ENCODE data around the gene CFAP65. TPM values are rescaled to one million over a fixed set of nuclear protein-coding genes. Genes with fewer than 3 reads are reported as not detected.

Gene CFAP65
- total RNA-seq, 4 donors from 2014 or later, result not detected

DNA sequence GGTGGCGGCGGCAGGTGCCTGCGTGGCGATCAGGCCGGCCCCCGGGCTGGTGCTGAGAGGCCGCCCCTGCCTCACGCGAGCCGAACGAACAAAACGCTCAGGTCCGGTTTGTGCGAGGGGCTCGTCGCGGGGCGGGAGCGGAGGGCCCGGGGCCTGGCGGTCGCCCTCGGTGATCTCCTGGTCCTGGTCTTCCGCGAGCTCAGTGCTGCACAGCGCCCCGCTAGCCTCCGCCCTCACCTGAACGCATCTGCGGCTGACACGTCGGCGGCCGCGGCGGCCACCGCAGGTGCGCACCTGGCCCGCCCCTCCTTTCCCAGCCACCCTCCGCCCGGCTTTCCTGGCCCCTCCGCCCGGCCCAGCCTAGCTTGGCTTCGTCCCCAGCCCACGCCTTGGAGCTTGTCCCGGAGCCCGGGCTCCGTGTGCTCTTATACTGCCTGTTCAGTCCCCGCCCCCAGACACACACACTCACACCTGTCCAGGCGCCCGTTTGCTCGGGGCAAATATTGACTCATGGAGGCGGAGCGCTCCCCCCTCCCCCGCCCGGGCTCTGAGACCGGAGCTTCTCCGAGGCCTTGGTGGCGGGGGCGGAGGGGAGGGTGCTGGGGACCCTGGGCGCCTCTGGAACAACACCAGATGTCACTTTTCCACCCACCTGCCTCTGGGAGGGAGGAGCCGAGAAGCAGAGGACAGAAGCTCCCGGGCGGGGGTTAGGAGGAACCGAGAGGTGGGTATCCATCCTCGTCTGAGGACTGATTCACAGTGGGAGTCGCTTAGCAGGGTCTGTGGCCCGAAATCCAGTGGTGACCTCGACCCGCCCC is 39.5 kb downstream of the CFAP65 start:
- ATAC-seq, result no peak
- no peak for TF ChIP-seq POLR2A (IDR thresholded peaks at IDR 0.05)
- TF ChIP-seq EP300 (IDR thresholded peaks at IDR 0.05), result no peak
- TF ChIP-seq, protein P1, sequence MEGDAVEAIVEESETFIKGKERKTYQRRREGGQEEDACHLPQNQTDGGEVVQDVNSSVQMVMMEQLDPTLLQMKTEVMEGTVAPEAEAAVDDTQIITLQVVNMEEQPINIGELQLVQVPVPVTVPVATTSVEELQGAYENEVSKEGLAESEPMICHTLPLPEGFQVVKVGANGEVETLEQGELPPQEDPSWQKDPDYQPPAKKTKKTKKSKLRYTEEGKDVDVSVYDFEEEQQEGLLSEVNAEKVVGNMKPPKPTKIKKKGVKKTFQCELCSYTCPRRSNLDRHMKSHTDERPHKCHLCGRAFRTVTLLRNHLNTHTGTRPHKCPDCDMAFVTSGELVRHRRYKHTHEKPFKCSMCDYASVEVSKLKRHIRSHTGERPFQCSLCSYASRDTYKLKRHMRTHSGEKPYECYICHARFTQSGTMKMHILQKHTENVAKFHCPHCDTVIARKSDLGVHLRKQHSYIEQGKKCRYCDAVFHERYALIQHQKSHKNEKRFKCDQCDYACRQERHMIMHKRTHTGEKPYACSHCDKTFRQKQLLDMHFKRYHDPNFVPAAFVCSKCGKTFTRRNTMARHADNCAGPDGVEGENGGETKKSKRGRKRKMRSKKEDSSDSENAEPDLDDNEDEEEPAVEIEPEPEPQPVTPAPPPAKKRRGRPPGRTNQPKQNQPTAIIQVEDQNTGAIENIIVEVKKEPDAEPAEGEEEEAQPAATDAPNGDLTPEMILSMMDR (IDR thresholded peaks at IDR 0.05), result no peak
- no peak for TF ChIP-seq POLR2AphosphoS5 (IDR thresholded peaks at IDR 0.05)
- Histone ChIP-seq H3K36me3 (no peaks in the 10 kb centered on the region), H3K27ac (no peak overlapping the region), H3K9me3 (no peaks in the 10 kb centered on the region), H3K27me3 (peaks cover 98% of the 10 kb centered on the region), H3K4me1 (peaks cover 0 to 25% (median 21%) of the 10 kb centered on the region in 3 donors), H3K4me3 (no peak overlapping the region)
- WGBS, 2 donors (ENCODE audit: low coverage in 1 of 2), result 0 to 2% methylated on average over 1 to 12 of the region's 70 CpGs

DNA sequence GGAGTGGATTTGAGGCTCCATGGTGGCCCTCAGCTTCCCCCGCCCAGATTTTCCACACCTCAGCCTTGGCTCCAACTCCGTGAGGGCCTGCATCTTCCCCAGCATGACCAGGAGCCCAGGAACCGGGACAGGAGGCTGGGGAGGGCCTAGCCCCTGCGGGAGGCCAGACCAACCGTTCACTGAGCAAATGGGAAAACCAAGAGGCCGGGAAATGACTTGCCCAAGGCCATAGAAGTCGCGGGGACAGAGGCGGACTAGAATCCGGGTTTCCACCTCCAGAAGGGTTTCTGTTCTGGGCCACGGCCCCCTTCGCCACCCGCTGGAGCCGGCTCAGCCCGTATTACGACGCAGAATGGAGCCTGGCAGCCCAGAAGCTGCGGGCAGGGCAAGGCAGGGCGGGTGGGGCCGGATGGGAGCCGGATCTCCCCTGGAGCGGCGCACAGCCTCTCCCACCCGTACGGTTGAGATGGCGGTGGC is 40.2 kb downstream of the CFAP65 start:
- H3K4me1 ChIP-seq, result peaks cover 0 to 30% (median 23%) of the 10 kb centered on the region in 3 donors
- no peaks in the 10 kb centered on the region for H3K36me3 ChIP-seq
- no peaks in the 10 kb centered on the region for H3K9me3 ChIP-seq
- H3K27ac ChIP-seq, result no peak overlapping the region
- H3K4me3 ChIP-seq, result no peak overlapping the region
- TF ChIP-seq, protein P1 (IDR thresholded peaks at IDR 0.05), result no peak
- no peak for TF ChIP-seq POLR2AphosphoS5 (IDR thresholded peaks at IDR 0.05)
- TF ChIP-seq EP300 (IDR thresholded peaks at IDR 0.05), result no peak
- H3K27me3 ChIP-seq, result peaks cover 98% of the 10 kb centered on the region
- ATAC-seq, result no peak
- no CpG with 5 or more reads among the region's 26 CpGs for WGBS, 2 donors (ENCODE audit: low coverage in 1 of 2)

DNA sequence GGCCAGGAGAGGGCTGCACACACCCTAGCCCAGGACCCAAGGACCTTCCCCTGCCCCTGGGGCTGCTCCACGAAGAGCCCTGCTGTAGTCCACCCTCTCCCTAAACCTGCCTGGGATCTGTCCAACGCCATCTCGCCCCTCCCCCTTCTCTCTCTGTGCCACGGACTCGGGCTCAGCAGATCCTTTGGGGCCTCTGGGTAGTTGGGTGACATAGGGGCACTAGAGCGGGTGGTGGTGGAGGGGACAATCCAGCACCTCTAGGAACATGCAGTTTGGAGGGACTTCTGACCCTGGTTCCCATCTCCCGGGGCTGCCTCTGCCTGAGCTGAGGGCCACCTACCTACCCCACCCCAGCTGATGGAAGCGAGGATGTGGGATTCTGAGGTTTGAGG is 40.8 kb downstream of the CFAP65 start:
- TF ChIP-seq, protein P1 (IDR thresholded peaks at IDR 0.05), result no peak
- TF ChIP-seq EP300 (IDR thresholded peaks at IDR 0.05) (no peak), POLR2A (IDR thresholded peaks at IDR 0.05) (no peak), POLR2AphosphoS5 (IDR thresholded peaks at IDR 0.05) (no peak)
- Histone ChIP-seq H3K27ac (no peak overlapping the region), H3K36me3 (no peaks in the 10 kb centered on the region), H3K9me3 (no peaks in the 10 kb centered on the region), H3K4me3 (no peak overlapping the region), H3K4me1 (peaks cover 0 to 35% (median 27%) of the 10 kb centered on the region in 3 donors), H3K27me3 (peaks cover 98% of the 10 kb centered on the region)
- WGBS, 2 donors (ENCODE audit: low coverage in 1 of 2), result 0% methylated on average over 2 of the region's 8 CpGs; no CpG with 5 or more reads in 1 of the 2 donors
- ATAC-seq, result no peak

DNA sequence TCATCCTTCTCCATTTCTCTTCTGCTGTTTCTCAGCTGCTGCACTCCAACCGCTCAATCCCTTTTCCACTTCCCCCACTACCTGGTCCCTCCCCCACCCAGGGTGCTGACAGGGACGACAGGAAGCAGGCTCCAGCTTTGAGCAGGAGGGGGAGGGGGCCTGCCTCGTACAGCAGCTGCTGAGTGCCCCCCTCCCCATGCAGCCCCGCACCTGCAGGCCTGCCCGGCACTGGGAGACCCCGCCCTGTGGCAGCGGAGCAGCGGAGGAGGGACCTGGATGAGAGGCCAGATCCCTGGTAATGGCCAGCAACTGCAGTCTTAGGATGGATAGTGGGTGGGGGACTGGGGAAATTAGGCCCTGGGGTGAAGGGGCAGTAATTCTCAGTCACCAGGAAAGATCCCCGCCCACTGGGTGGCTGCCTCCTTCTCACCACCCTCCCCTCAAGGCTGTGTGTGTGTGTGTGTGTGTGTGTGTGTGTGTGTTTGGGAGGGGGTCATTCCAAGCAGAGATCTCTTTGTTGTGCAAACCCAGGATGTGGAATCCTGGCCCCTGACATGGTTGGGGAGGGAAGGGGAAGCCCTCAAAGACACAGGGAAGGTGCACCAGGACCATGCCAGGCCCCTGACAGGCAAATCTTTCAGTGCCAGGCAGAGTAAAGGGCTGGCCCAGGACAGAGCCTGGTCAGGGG is 41.3 kb downstream of the CFAP65 start:
- WGBS, 2 donors (ENCODE audit: low coverage in 1 of 2), result 10% methylated on average over 2 of the region's 9 CpGs; no CpG with 5 or more reads in 1 of the 2 donors
- no peak for ATAC-seq
- peaks cover 98% of the 10 kb centered on the region for H3K27me3 ChIP-seq

More for the DNA sequence above, 41.3 kb downstream of the CFAP65 start:
- TF ChIP-seq, protein P1 (IDR thresholded peaks at IDR 0.05), result no peak
- no peak for TF ChIP-seq POLR2A (IDR thresholded peaks at IDR 0.05)
- no peak for TF ChIP-seq POLR2AphosphoS5 (IDR thresholded peaks at IDR 0.05)
- TF ChIP-seq EP300 (IDR thresholded peaks at IDR 0.05), result no peak
- no peaks in the 10 kb centered on the region for H3K9me3 ChIP-seq
- peaks cover 0 to 38% (median 27%) of the 10 kb centered on the region in 3 donors for H3K4me1 ChIP-seq
- no peaks in the 10 kb centered on the region for H3K36me3 ChIP-seq
- no peak overlapping the region for H3K27ac ChIP-seq
- no peak overlapping the region for H3K4me3 ChIP-seq

All from gastroesophageal sphincter (tissue), 4 donors.